GM12878 (cell line): ENCODE measurements around the gene DISC1. TPM values are rescaled to one million over a fixed set of nuclear protein-coding genes. Genes with fewer than 3 reads are reported as not detected.
A peak's percentile ranks its signal among the peaks of the same experiment; 100 is the strongest.

Source experiments
- ATAC-seq: fragments of 200-7000 bp; cut with Tn5 transposase; 3 replicates; pipeline ENCODE4 v1.9.1; 2020; ENCODE audit warnings: mild to moderate bottlenecking, moderate library complexity
- BruUV-seq: library from RNA; stranded (reverse); fragments of 400-500 nt; replicated peaks from 2 replicates; lab custom pipeline; 2021; lab: Mats Ljungman, UMichigan
- CTCF ChIA-PET: fragments of 300-600 bp; sonication (Branson Sonifier 250); formaldehyde crosslinking; extraction: SDS; loops from one replicate; lab custom pipeline; 2021; ENCODE audit warnings: inconsistent platforms; lab: Yijun Ruan, JAX
- POLR2A ChIA-PET: fragments of 350-600 bp; formaldehyde crosslinking; extraction: SDS; loops from one replicate; lab custom pipeline; 2021; ENCODE audit warnings: inconsistent platforms; lab: Charles Lee
- RAD21 ChIA-PET: fragments of 300-600 bp; sonication (Branson Sonifier 250); formaldehyde crosslinking; loops from one replicate; lab custom pipeline; 2023; ENCODE audit warnings: antibody characterized with exemption; ENCODE audit not compliant: unreplicated experiment; lab: Charles Lee
- SMC1A ChIA-PET: fragments of 300-600 bp; sonication (Branson Sonifier 250); formaldehyde crosslinking; loops from one replicate; lab custom pipeline; 2023; ENCODE audit not compliant: unreplicated experiment, uncharacterized antibody; lab: Charles Lee
- DNase-seq: peaks from one replicate; pipeline ENCODE4 v3.0.0-alpha.2; 2011; ENCODE audit warnings: low read depth, low spot score
- FAIRE-seq: peaks from 3 replicates; lab custom pipeline; 2011; peaks lifted over from hg19 to GRCh38; lab: Jason Lieb, UNC
- H2AFZ ChIP-seq: 2 replicates; pipeline ENCODE4 v1.6.0; 2011; ENCODE audit warnings: low read depth, low read length, control low read depth; ENCODE audit not compliant: control insufficient read depth
- H3K27ac ChIP-seq: 2 replicates; pipeline ENCODE4 v1.5.1; 2011; ENCODE audit warnings: control low read depth; ENCODE audit not compliant: control insufficient read depth, insufficient read depth
- H3K27me3 ChIP-seq, 2 experiments: replicated peaks in 1 of 2; 2 replicates each; pipeline versions ENCODE4 v1.6.0 to v1.6.1; 2011; ENCODE audit warnings: low read length in 1 of 2; ENCODE audit not compliant: control insufficient read depth in 2 of 2, insufficient read depth in 2 of 2
- H3K36me3 ChIP-seq, 2 experiments: 2 replicates each; pipeline ENCODE4 v1.5.1; 2011; ENCODE audit warnings: low read length in 1 of 2; ENCODE audit not compliant: control insufficient read depth in 2 of 2, insufficient read depth in 2 of 2
- H3K4me1 ChIP-seq: 2 replicates; pipeline ENCODE4 v1.6.1; 2011; ENCODE audit warnings: mild to moderate bottlenecking, low read length, moderate library complexity, mixed read lengths; ENCODE audit not compliant: control insufficient read depth, insufficient read depth
- H3K4me2 ChIP-seq: 2 replicates; pipeline ENCODE4 v1.6.0; 2011; ENCODE audit warnings: control low read depth; ENCODE audit not compliant: control insufficient read depth, insufficient read depth
- H3K4me3 ChIP-seq: fragments of 200-600 bp; sonication (generic); 2 replicates; pipeline ENCODE4 v1.5.1; 2016
- H3K79me2 ChIP-seq: 2 replicates; pipeline ENCODE4 v1.6.0; 2011; ENCODE audit warnings: low read length; ENCODE audit not compliant: control insufficient read depth, insufficient read depth
- H3K9ac ChIP-seq: 2 replicates; pipeline ENCODE4 v1.8.0; 2011; ENCODE audit warnings: low read length, control low read depth, mixed read lengths; ENCODE audit not compliant: control insufficient read depth, insufficient read depth
- H3K9me3 ChIP-seq: replicated peaks from 3 replicates; pipeline ENCODE4 v1.5.1; 2011; ENCODE audit warnings: mild to moderate bottlenecking, low read length; ENCODE audit not compliant: control insufficient read depth, insufficient read depth
- H4K20me1 ChIP-seq: 2 replicates; pipeline ENCODE4 v1.6.0; 2011; ENCODE audit not compliant: control insufficient read depth, insufficient read depth
- ASH2L ChIP-seq: fragments of 300-600, 200-600 bp; sonication (generic); IDR thresholded peaks from 2 replicates; pipeline ENCODE4 v1.6.1; 2017; ENCODE audit warnings: low read depth, mild to moderate bottlenecking, borderline replicate concordance
- ATF2 ChIP-seq: IDR thresholded peaks from 2 replicates; pipeline ENCODE4 v1.6.1; 2012; ENCODE audit warnings: low read length, inconsistent platforms
- BCL11A ChIP-seq: IDR thresholded peaks from 2 replicates; pipeline ENCODE4 v1.6.1; 2011; ENCODE audit warnings: low read depth, low read length
- NKRF ChIP-seq: fragments of 450-650 bp; conservative IDR thresholded peaks from 2 replicates; pipeline ENCODE4 v1.6.1; 2017; ENCODE audit warnings: mild to moderate bottlenecking, moderate library complexity
- SP1 ChIP-seq: IDR thresholded peaks from one replicate; pipeline ENCODE4 v1.6.1; 2011; ENCODE audit warnings: low read depth, low read length
- STAT1 ChIP-seq: fragments of 450-650 bp; conservative IDR thresholded peaks from 2 replicates; pipeline ENCODE4 v1.6.1; 2014; ENCODE audit warnings: antibody characterized with exemption, mild to moderate bottlenecking
- WGBS: methylation state at CpG from one replicate; pipeline ENCODE4 v1.1.6; 2016; ENCODE audit warnings: low lambda C conversion rate; ENCODE audit not compliant: insufficient replicate concordance, insufficient coverage; ENCODE audit errors: missing lambda C conversion rate; 5-methylcytosine and 5-hydroxymethylcytosine counted together
- in situ Hi-C: fragments of 300-500 bp; cut with MboI; formaldehyde crosslinking; loops from 9 replicates; pipeline ENCODE4 v1.14.3; 2018; ENCODE audit warnings: mixed read lengths
- intact Hi-C: fragments of 100-400 bp; cut with micrococcal nuclease; formaldehyde crosslinking; loops from one replicate; pipeline ENCODE4 v1.14.2; 2022; ENCODE audit not compliant: unreplicated experiment
- polyA plus RNA-seq, 11 experiments: library from polyadenylated mRNA; depleted of rRNA in 4 of 11; unstranded in 6 of 11; stranded (reverse) in 5 of 11; fragments of >200 nt; fragmentation: Nextera tagmentation in 4 of 11; fragmentation: Illumina TruSeq in 1 of 11; extraction: Ambion mirVana in 4 of 11; extraction: Trizol in 1 of 11; gene quantifications; 1 replicate in 1 of 11; 2 replicates in 10 of 11; pipeline versions ENCODE4 v1.2.1 to v1.2.3, GENCODE V29; 2011 to 2016; ENCODE audit warnings: inconsistent platforms in 2 of 11, missing spikeins in 2 of 11, low read depth in 1 of 11
- total RNA-seq, 4 experiments: library from RNA; depleted of rRNA in 3 of 4; stranded (reverse); fragments of >200 nt in 3 of 4; fragmentation: Illumina TruSeq in 1 of 4; extraction: Trizol in 1 of 4; gene quantifications; 2 replicates each; pipeline versions ENCODE4 v1.2.1 to v1.2.3, GENCODE V29; 2013 to 2021
- TF ChIP-seq, protein P1 (sequence below): fragments of 450-650 bp; IDR thresholded peaks from 2 replicates; pipeline ENCODE4 v1.6.1; 2017; ENCODE audit warnings: mild to moderate bottlenecking
- TF ChIP-seq, protein P2 (sequence below): fragments of 450-650 bp; IDR thresholded peaks from 2 replicates; pipeline ENCODE4 v1.6.1; 2016; ENCODE audit warnings: mild to moderate bottlenecking

Gene DISC1
- total and polyA plus RNA-seq, 10 of the 15 experiments (the other 5 are each of a cell fraction or from before 2014, with no cell fraction given), result 0.05 to 0.72 (median 0.19) TPM; not detected in 1

DNA sequence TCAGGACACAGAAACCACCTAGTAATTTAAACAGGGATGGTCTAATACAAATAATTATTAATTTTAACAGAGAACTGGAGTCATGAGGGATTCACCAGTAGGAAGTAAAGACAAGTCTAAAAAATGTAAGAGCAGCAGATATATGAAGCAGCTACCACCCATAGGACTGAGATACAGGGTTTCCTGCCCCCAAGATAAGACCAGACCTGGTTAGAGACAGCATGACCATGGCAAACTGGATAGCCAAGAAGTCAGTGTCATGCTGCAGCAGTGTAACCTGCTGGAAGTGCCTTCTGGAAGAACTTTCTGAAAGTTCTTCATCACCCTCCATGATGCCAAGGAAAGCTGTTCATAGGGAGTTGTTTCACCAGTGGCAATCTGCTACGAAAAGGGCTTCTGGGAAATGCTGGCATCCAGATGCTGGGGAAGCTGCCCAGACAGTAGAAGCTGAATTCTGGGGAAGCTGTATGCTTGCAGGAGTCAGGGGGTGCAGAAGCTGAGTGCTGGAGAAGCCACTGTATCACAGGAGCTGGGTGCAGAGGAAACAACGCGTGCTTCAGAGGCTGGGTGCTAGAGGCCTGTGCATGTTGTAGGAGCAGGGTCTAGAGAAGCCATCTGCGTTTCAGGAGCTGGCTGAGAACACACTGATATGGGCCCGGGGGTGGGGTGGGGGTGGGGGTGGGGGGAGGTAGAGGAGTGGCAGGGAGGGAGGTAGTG, 356.4 kb downstream of the DISC1 start (continued):
- TF ChIP-seq, protein P1, sequence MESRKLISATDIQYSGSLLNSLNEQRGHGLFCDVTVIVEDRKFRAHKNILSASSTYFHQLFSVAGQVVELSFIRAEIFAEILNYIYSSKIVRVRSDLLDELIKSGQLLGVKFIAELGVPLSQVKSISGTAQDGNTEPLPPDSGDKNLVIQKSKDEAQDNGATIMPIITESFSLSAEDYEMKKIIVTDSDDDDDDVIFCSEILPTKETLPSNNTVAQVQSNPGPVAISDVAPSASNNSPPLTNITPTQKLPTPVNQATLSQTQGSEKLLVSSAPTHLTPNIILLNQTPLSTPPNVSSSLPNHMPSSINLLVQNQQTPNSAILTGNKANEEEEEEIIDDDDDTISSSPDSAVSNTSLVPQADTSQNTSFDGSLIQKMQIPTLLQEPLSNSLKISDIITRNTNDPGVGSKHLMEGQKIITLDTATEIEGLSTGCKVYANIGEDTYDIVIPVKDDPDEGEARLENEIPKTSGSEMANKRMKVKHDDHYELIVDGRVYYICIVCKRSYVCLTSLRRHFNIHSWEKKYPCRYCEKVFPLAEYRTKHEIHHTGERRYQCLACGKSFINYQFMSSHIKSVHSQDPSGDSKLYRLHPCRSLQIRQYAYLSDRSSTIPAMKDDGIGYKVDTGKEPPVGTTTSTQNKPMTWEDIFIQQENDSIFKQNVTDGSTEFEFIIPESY, result no peak
- no peak for TF ChIP-seq BCL11A
- TF ChIP-seq SP1, result no peak
- no peak for TF ChIP-seq STAT1
- TF ChIP-seq, protein P2, sequence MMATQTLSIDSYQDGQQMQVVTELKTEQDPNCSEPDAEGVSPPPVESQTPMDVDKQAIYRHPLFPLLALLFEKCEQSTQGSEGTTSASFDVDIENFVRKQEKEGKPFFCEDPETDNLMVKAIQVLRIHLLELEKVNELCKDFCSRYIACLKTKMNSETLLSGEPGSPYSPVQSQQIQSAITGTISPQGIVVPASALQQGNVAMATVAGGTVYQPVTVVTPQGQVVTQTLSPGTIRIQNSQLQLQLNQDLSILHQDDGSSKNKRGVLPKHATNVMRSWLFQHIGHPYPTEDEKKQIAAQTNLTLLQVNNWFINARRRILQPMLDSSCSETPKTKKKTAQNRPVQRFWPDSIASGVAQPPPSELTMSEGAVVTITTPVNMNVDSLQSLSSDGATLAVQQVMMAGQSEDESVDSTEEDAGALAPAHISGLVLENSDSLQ, result no peak

DNA sequence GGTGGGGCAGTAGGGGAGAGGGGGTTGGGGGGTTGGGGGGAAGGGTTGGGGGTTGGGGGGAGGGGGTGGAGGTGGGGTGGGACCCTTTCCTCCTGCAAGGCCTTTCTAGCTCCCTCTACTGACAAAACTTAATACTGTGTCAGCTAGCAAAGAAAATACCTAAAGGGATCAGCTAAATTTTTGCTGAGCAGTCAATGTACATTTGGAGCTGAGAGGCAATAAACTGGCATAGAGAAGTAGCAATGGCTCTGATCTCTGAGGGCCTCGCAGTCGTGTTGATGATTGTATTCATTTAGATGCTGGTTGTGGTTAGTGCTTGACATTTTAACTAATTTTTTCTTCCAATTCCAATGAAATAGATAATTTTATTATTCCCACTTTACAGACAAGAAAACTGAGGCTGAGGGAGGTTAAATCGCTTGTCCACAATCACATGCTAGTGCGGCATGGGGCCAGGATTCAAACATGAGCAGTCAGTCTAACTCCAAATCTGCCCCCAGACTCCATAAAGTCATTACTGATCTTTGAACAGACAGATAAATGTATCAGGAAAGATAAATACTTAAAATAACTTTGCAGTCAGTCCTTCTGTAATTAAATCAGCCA, 357.1 kb downstream of the DISC1 start:
- RAD21 ChIA-PET, result no interaction called here
- 1% methylated on average over 4 of the region's 4 CpGs for WGBS
- intact Hi-C loops (no loop called here), in situ Hi-C loops (no loop called here)
- H3K27ac ChIP-seq, result no peak overlapping the region
- BruUV-seq, result no TSS peak
- H3K36me3 ChIP-seq, result no peaks in the 10 kb centered on the region
- H3K9ac ChIP-seq, result no peak overlapping the region
- H3K4me1 ChIP-seq, result no peaks in the 10 kb centered on the region
- no peaks in the 10 kb centered on the region for H3K9me3 ChIP-seq
- no peak overlapping the region for H2AFZ ChIP-seq
- no peak overlapping the region for H3K4me2 ChIP-seq
- no peak overlapping the region for H3K4me3 ChIP-seq
- FAIRE-seq (no peak), ATAC-seq (no peak), DNase-seq (peak; percentile 13)
- H3K27me3 ChIP-seq, result no peaks in the 10 kb centered on the region
- H4K20me1 ChIP-seq, result no peaks in the 10 kb centered on the region
- POLR2A ChIA-PET, result no interaction called here
- SMC1A ChIA-PET, result no interaction called here
- H3K79me2 ChIP-seq, result no peaks in the 10 kb centered on the region
- CTCF ChIA-PET, result no interaction called here
- no peak for TF ChIP-seq NKRF
- TF ChIP-seq, protein P1, result no peak
- no peak for TF ChIP-seq ATF2
- TF ChIP-seq ASH2L, result no peak
